Activated CD8-positive, alpha-beta T cell treated with anti-CD3 and anti-CD28 coated beads for 36 hours (primary cell): ENCODE results near the gene TTC5. TPM values are rescaled to one million over a fixed set of nuclear protein-coding genes. Genes with fewer than 3 reads are reported as not detected.

Experiments used
- ATAC-seq: fragments of 200-7000 bp; cut with Tn5 transposase; one replicate; pipeline ENCODE4 v1.10.0; 2021; ENCODE audit warnings: mild to moderate bottlenecking, moderate library complexity
- CTCF ChIA-PET: fragments of 350-600 bp; sonication (Branson Sonifier 250); formaldehyde crosslinking; loops from one replicate; lab custom pipeline; 2021; ENCODE audit warnings: antibody characterized with exemption; lab: Charles Lee
- POLR2A ChIA-PET: fragments of 350-600 bp; sonication (Branson Sonifier 250); formaldehyde crosslinking; loops from one replicate; lab custom pipeline; 2021; ENCODE audit warnings: antibody characterized with exemption; lab: Charles Lee
- DNase-seq: peaks from one replicate; pipeline ENCODE4 v3.0.0-alpha.2; 2020
- H3K27ac Mint-ChIP-seq: one replicate; pipeline ENCODE4 v1.8.0; 2021; ENCODE audit warnings: mild to moderate bottlenecking, mixed read lengths
- H3K27me3 Mint-ChIP-seq: one replicate; pipeline ENCODE4 v1.8.0; 2021; ENCODE audit warnings: mixed read lengths
- H3K36me3 Mint-ChIP-seq: one replicate; pipeline ENCODE4 v1.8.0; 2021; ENCODE audit warnings: low read depth, mixed read lengths
- H3K4me1 Mint-ChIP-seq: one replicate; pipeline ENCODE4 v1.8.0; 2021; ENCODE audit warnings: low read depth, mixed read lengths
- H3K4me3 Mint-ChIP-seq: one replicate; pipeline ENCODE4 v1.8.0; 2021; ENCODE audit warnings: mild to moderate bottlenecking, moderate library complexity, mixed read lengths
- H3K9me3 Mint-ChIP-seq: one replicate; pipeline ENCODE4 v1.8.0; 2021; ENCODE audit warnings: mixed read lengths
- intact Hi-C: fragments of 100-400 bp; cut with micrococcal nuclease; formaldehyde crosslinking; loops from one replicate; pipeline ENCODE4 v1.10.0; 2022
- total RNA-seq, 2 experiments: library from RNA; stranded (reverse); gene quantifications; one replicate each; pipeline ENCODE4 v1.2.3, GENCODE V29; 2021
- TF ChIP-seq, protein P1 (sequence below): fragments of 200-600 bp; IDR thresholded peaks from one replicate; pipeline ENCODE4 v1.8.0; 2022; ENCODE audit warnings: antibody characterized with exemption, mild to moderate bottlenecking

TTC5 gene
- total RNA-seq, 2 experiments from 2014 or later = 20.6 to 20.8 TPM

DNA sequence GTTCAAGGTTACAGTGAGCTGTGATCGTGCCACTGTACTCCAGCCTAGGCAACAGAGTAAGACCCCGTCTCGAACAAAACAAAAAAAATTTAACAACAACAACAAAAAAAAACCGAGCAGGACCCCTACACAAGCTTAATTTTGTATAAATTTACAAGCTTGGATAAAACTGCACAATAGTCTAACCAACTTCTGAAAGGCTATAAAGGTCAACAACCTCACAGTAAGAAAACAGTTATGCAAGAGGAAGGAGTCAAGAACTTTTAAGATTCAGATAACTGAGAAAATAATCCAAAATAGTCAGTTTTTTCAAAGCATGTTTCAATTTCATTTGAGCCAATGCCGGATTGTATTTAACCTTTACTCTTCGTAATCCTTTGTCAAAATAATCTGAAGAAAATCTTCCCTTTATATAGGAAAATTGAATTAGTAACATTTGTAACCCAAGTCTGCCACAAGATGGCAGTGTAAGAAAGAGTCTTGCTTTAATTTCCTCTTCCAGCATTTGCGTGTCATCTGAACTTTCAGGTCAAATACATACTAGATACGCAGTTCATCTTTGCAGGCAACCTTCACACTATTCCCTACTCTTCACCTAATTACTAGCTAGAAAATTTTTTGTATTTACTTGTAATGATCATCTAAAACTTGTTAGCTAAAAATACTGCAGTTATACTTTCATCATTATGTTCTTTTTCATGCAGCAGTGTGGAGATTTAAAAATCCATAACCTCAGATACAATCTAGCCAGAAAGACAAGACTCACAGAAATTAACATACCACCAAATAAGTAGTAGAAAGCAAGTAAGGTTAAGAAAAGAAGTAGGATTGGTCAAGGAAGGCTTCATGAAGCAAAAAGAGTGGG is 21.5 kb upstream of the TTC5 start:
- peaks cover 57% of the 10 kb centered on the region for H3K36me3 Mint-ChIP-seq
- intact Hi-C loops = no loop called here
- peaks cover 36% of the 10 kb centered on the region for H3K4me1 Mint-ChIP-seq
- CTCF ChIA-PET = interaction anchor here (0.6 to 9.4 kb wide), 47 partner anchors 10 to 364 kb away, joined by 3 to 125 read pairs (median 4); partner anchors contain the start of genes PARP2, PIP4P1, PNP and RNASE11
- H3K27me3 Mint-ChIP-seq = no peaks in the 10 kb centered on the region
- peak; percentile 13 for DNase-seq
- peak overlapping the region; percentile 41 for H3K27ac Mint-ChIP-seq
- TF ChIP-seq, protein P1, sequence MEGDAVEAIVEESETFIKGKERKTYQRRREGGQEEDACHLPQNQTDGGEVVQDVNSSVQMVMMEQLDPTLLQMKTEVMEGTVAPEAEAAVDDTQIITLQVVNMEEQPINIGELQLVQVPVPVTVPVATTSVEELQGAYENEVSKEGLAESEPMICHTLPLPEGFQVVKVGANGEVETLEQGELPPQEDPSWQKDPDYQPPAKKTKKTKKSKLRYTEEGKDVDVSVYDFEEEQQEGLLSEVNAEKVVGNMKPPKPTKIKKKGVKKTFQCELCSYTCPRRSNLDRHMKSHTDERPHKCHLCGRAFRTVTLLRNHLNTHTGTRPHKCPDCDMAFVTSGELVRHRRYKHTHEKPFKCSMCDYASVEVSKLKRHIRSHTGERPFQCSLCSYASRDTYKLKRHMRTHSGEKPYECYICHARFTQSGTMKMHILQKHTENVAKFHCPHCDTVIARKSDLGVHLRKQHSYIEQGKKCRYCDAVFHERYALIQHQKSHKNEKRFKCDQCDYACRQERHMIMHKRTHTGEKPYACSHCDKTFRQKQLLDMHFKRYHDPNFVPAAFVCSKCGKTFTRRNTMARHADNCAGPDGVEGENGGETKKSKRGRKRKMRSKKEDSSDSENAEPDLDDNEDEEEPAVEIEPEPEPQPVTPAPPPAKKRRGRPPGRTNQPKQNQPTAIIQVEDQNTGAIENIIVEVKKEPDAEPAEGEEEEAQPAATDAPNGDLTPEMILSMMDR = peak; percentile 87
- peak; percentile 53 for ATAC-seq
- POLR2A ChIA-PET = interaction anchor here (1.0 to 1.7 kb wide), 2 partner anchors 127 to 143 kb away, joined by 4 read pairs; partner anchors contain the start of genes APEX1 and OSGEP
- no peaks in the 10 kb centered on the region for H3K9me3 Mint-ChIP-seq
- H3K4me3 Mint-ChIP-seq = peak overlapping the region; percentile 0

DNA sequence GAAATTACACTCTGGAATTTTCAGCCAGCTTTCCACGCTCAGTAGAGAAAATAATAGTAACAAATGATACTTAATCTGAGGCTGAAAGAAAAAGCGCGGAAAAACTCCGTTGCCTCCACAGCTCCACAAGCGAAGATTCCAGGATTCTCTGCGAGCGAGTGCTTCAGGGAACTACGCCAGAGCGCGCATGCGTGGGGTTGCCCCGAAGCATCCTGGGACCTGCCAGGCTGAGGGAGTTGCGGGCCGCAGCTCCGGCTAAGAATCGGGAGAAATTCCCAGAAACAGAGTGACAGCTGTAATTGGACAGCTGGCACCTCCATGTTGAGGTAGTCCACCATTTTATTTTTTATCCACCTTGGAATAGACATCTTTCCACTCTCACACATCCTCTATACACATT is 12.0 kb upstream of the TTC5 start:
- no peak for DNase-seq
- intact Hi-C loops = no loop called here
- CTCF ChIA-PET = interaction anchor here (0.9 to 2.8 kb wide), 3 partner anchors 9 to 373 kb away, joined by 3 to 19 read pairs (median 9); partner anchors contain the start of gene TTC5
- POLR2A ChIA-PET = interaction anchor here (1.2 kb wide), 1 partner anchor 21 kb away, joined by 3 read pairs; no protein-coding TSS in a partner anchor
- H3K9me3 Mint-ChIP-seq = no peaks in the 10 kb centered on the region
- peaks cover 60% of the 10 kb centered on the region for H3K36me3 Mint-ChIP-seq
- ATAC-seq = no peak
- no peaks in the 10 kb centered on the region for H3K27me3 Mint-ChIP-seq
- H3K27ac Mint-ChIP-seq = no peak overlapping the region
- no peak overlapping the region for H3K4me3 Mint-ChIP-seq
- no peaks in the 10 kb centered on the region for H3K4me1 Mint-ChIP-seq
- TF ChIP-seq, protein P1 = no peak

- Mint-ChIP-seq H3K27ac (no peak overlapping the region), H3K4me1 (no peaks in the 10 kb centered on the region), H3K9me3 (no peaks in the 10 kb centered on the region), H3K27me3 (no peaks in the 10 kb centered on the region), H3K4me3 (no peak overlapping the region), H3K36me3 (peaks cover 55% of the 10 kb centered on the region)
- ChIA-PET CTCF (no interaction called here), POLR2A (no interaction called here)
- intact Hi-C loops = no loop called here
- DNase-seq (no peak), ATAC-seq (no peak)
- TF ChIP-seq, protein P1 = no peak
Measured at GRCh38 chr14:20314026-20314425, 8.3 kb upstream of the TTC5 start.

GRCh38 chr14:20306079-20306423 is 300 bp upstream of the TTC5 start:
- intact Hi-C loops = no loop called here
- no peak for DNase-seq
- Mint-ChIP-seq H3K27ac (no peak overlapping the region), H3K4me1 (peaks cover 23% of the 10 kb centered on the region), H3K27me3 (no peaks in the 10 kb centered on the region), H3K36me3 (peaks cover 8% of the 10 kb centered on the region), H3K4me3 (peak overlapping the region; percentile 97), H3K9me3 (no peaks in the 10 kb centered on the region)
- CTCF ChIA-PET = interaction anchor here (0.9 to 1.8 kb wide), 8 partner anchors 10 to 375 kb away, joined by 3 to 10 read pairs (median 4); no protein-coding TSS in a partner anchor
- no peak for ATAC-seq
- TF ChIP-seq, protein P1 = no peak
- POLR2A ChIA-PET = interaction anchor here (1.1 to 2.2 kb wide), 2 partner anchors 36 to 37 kb away, joined by 4 to 6 read pairs; partner anchors contain the start of gene PARP2
